B cell (primary cell): ENCODE data around the gene BNIP3. TPM values are rescaled to one million over a fixed set of nuclear protein-coding genes. Genes with fewer than 3 reads are reported as not detected.
A peak's percentile ranks its signal among the peaks of the same experiment; 100 is the strongest.

ENCODE experiments used
- ATAC-seq: fragments of 200-7000 bp; cut with Tn5 transposase; one replicate; pipeline ENCODE4 v1.10.0; 2021; ENCODE audit warnings: low read depth, mild to moderate bottlenecking, moderate number of reproducible peaks, moderate library complexity
- CTCF ChIA-PET: fragments of 350-600 bp; sonication (Branson Sonifier 250); formaldehyde crosslinking; loops from one replicate; lab custom pipeline; 2021; ENCODE audit warnings: antibody characterized with exemption, inconsistent platforms; lab: Charles Lee
- POLR2A ChIA-PET: fragments of 350-600 bp; sonication (Branson Sonifier 250); formaldehyde crosslinking; loops from one replicate; lab custom pipeline; 2021; ENCODE audit warnings: antibody characterized with exemption; lab: Charles Lee
- DNase-seq: peaks from one replicate; pipeline ENCODE4 v3.0.0; 2013
- H2AFZ ChIP-seq: 2 replicates; pipeline ENCODE4 v1.6.1; 2012; ENCODE audit warnings: mild to moderate bottlenecking, low read depth, low read length; ENCODE audit not compliant: insufficient read depth, poor library complexity, severe bottlenecking
- H3K27ac ChIP-seq, 2 donors: 1 replicate in 1 of 2; 2 replicates in 1 of 2; pipeline ENCODE4 v1.5.1; 2012 to 2013; ENCODE audit warnings: low read length in 2 of 2, mild to moderate bottlenecking in 2 of 2, moderate library complexity in 1 of 2
- H3K27me3 ChIP-seq, 4 experiments: fragments of 200-600 bp in 1 of 4; sonication (generic) in 1 of 4; replicated peaks in 1 of 4; 1 replicate in 2 of 4; 2 replicates in 2 of 4; pipeline versions ENCODE4 v1.6.1 to v1.7.0; 2013 to 2016; ENCODE audit warnings: low read length in 3 of 4, mild to moderate bottlenecking in 2 of 4, mixed read lengths in 1 of 4, moderate library complexity in 1 of 4; ENCODE audit not compliant: insufficient read depth in 4 of 4, control insufficient read depth in 3 of 4; ENCODE audit errors: control extremely low read depth in 1 of 4
- H3K36me3 ChIP-seq, 2 experiments: replicated peaks in 1 of 2; 1 replicate in 1 of 2; 2 replicates in 1 of 2; pipeline versions ENCODE4 v1.6.1 to v1.7.1; 2013; ENCODE audit warnings: low read length in 1 of 2; ENCODE audit not compliant: insufficient read depth in 2 of 2, control insufficient read depth in 1 of 2; ENCODE audit errors: control extremely low read depth in 1 of 2, extremely low read depth in 1 of 2
- H3K4me1 ChIP-seq, 2 donors: fragments of 200-600 bp in 1 of 2; sonication (generic) in 1 of 2; 1 replicate in 1 of 2; 2 replicates in 1 of 2; pipeline versions ENCODE4 v1.5.1 to v1.6.1; 2013 to 2017; ENCODE audit warnings: low read length in 2 of 2; ENCODE audit not compliant: control insufficient read depth in 2 of 2, insufficient read depth in 2 of 2
- H3K4me2 ChIP-seq: replicated peaks from 2 replicates; pipeline ENCODE3; 2012; ENCODE audit warnings: mild to moderate bottlenecking, low read depth, low read length; ENCODE audit not compliant: poor library complexity, severe bottlenecking
- H3K4me3 ChIP-seq, 5 experiments: fragments of 200-600 bp in 1 of 5; sonication (generic) in 1 of 5; 1 replicate in 3 of 5; 2 replicates in 2 of 5; pipeline versions ENCODE4 v1.5.1 to v1.7.0; 2011 to 2016; ENCODE audit warnings: low read length in 4 of 5, mild to moderate bottlenecking in 4 of 5, low read depth in 2 of 5, control low read depth in 1 of 5, moderate library complexity in 1 of 5; ENCODE audit not compliant: insufficient read depth in 1 of 5; ENCODE audit errors: control extremely low read depth in 1 of 5, extremely low read depth in 1 of 5
- H3K79me2 ChIP-seq: fragments of 200-600 bp; sonication (generic); one replicate; pipeline ENCODE4 v1.6.0; 2016; ENCODE audit warnings: low read length; ENCODE audit not compliant: control insufficient read depth, insufficient read depth
- H3K9ac ChIP-seq: fragments of 200-600 bp; sonication (generic); 2 replicates; pipeline ENCODE4 v1.6.1; 2017; ENCODE audit warnings: mild to moderate bottlenecking, low read length, moderate library complexity
- H3K9me3 ChIP-seq, 3 donors: one replicate each; pipeline versions ENCODE4 v1.6.1 to v1.7.1; 2013; ENCODE audit warnings: low read length in 2 of 3; ENCODE audit not compliant: control insufficient read depth in 2 of 3, insufficient read depth in 1 of 3; ENCODE audit errors: control extremely low read depth in 1 of 3
- H4K20me1 ChIP-seq: 2 replicates; pipeline ENCODE4 v1.6.0; 2012; ENCODE audit warnings: mild to moderate bottlenecking, low read length; ENCODE audit not compliant: insufficient read depth, control insufficient read depth, poor library complexity, severe bottlenecking
- H3K27ac Mint-ChIP-seq: one replicate; pipeline ENCODE4 v1.8.0; 2021; ENCODE audit warnings: mixed read lengths
- H3K27me3 Mint-ChIP-seq: one replicate; pipeline ENCODE4 v1.8.0; 2021; ENCODE audit warnings: mixed read lengths
- H3K4me1 Mint-ChIP-seq: one replicate; pipeline ENCODE4 v1.8.0; 2021; ENCODE audit warnings: mixed read lengths
- H3K4me3 Mint-ChIP-seq: one replicate; pipeline ENCODE4 v1.8.0; 2021; ENCODE audit warnings: mixed read lengths
- H3K9me3 Mint-ChIP-seq: one replicate; pipeline ENCODE4 v1.8.0; 2022; ENCODE audit warnings: mixed read lengths; ENCODE audit not compliant: insufficient read depth
- CTCF ChIP-seq: fragments of 200-600 bp; IDR thresholded peaks from one replicate; pipeline ENCODE4 v1.8.0; 2022; ENCODE audit warnings: antibody characterized with exemption, mild to moderate bottlenecking
- EZH2 ChIP-seq: IDR thresholded peaks from 2 replicates; pipeline ENCODE4 v1.6.1; 2012; ENCODE audit warnings: borderline replicate concordance, low read depth, mild to moderate bottlenecking, moderate library complexity, low read length; ENCODE audit not compliant: insufficient read depth, poor library complexity, severe bottlenecking
- WGBS: methylation state at CpG from one replicate; pipeline ENCODE4 v1.1.5; 2013; ENCODE audit warnings: missing lambda C conversion rate; ENCODE audit not compliant: insufficient coverage; 5-methylcytosine and 5-hydroxymethylcytosine counted together
- intact Hi-C: fragments of 100-400 bp; cut with micrococcal nuclease; formaldehyde crosslinking; loops from one replicate; pipeline ENCODE4 v1.10.0; 2022
- polyA plus RNA-seq: library from polyadenylated mRNA; depleted of rRNA; stranded (reverse); fragments of >200 nt; gene quantifications from 2 replicates; pipeline ENCODE4 v1.2.3, GENCODE V29; 2012
- total RNA-seq, 2 donors: library from RNA; stranded (reverse); fragments of 120-200 nt in 1 of 2; gene quantifications; 1 replicate in 1 of 2; 2 replicates in 1 of 2; pipeline versions ENCODE4 v1.2.3 to v1.2.4, GENCODE V29; 2013 to 2022

Gene BNIP3
- total and polyA plus RNA-seq, 2 donors (not counting 1 experiment from before 2014, with no cell fraction given) = 7.1 to 10.9 TPM

- H3K27me3 ChIP-seq = no peaks in the 10 kb centered on the region
- H4K20me1 ChIP-seq = peaks cover 87% of the 10 kb centered on the region
- Mint-ChIP-seq H3K9me3 (peaks cover 4% of the 10 kb centered on the region), H3K27ac (no peak overlapping the region), H3K27me3 (no peaks in the 10 kb centered on the region), H3K4me1 (peaks cover 76% of the 10 kb centered on the region), H3K4me3 (no peak overlapping the region)
- intact Hi-C loops = no loop called here
- H3K9me3 ChIP-seq = peaks cover 0 to 18% (median 10%) of the 10 kb centered on the region in 3 donors
- H3K9ac ChIP-seq = no peak overlapping the region
- H3K4me1 ChIP-seq = peaks cover 19 to 24% of the 10 kb centered on the region in 2 donors
- WGBS = 100% methylated on average over 1 of the region's 9 CpGs
- H3K36me3 ChIP-seq = peaks cover 0 to 4% of the 10 kb centered on the region in 2 experiments
- ChIA-PET CTCF (no interaction called here), POLR2A (no interaction called here)
- H3K27ac ChIP-seq = no peak overlapping the region
- DNase-seq (no peak), ATAC-seq (no peak)
- TF ChIP-seq CTCF (no peak), EZH2 (no peak)
- peaks cover 91% of the 10 kb centered on the region for H3K79me2 ChIP-seq
- no peak overlapping the region for H2AFZ ChIP-seq
- no peak overlapping the region for H3K4me3 ChIP-seq
- no peak overlapping the region for H3K4me2 ChIP-seq
Measured at GRCh38 chr10:131925716-131926115, 56.0 kb downstream of the BNIP3 start.

DNA sequence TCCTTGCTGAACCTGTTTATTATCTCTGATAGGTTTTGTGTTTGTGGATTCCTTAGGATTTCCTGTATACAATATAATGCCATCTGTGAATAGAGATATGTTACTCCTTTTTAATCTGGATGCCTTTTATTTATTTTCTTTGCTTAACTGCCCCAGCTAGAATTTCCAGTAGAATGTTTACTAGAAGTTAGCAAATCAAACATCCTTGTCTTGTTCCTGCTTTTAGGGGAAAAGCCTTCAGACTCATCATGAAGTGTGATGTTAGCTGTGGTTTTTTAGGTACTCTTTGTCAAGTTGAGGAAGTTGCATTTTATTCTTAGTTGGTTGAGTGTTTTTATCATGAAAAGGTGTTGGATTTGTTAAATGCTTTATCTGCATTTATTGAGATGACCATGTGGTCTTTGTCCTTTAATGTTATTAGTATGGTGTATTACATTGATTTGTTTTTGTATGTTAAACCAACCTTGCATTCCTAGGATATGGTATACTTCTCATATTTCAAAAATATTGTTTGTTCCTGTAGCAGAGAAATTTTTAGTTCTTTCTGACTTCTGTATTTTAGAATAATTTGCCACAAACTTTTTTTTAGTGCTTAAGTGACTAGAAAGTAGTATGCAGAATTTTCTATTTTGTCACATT, 56.6 kb downstream of the BNIP3 start:
- Mint-ChIP-seq H3K4me3 (no peak overlapping the region), H3K9me3 (peaks cover 4% of the 10 kb centered on the region), H3K27me3 (no peaks in the 10 kb centered on the region), H3K4me1 (peaks cover 76% of the 10 kb centered on the region), H3K27ac (peak overlapping the region; percentile 37)
- POLR2A ChIA-PET = no interaction called here
- CTCF ChIA-PET = no interaction called here
- H3K9me3 ChIP-seq = peaks cover 0 to 18% (median 10%) of the 10 kb centered on the region in 3 donors
- no peak overlapping the region for H3K27ac ChIP-seq
- peaks cover 0 to 4% of the 10 kb centered on the region in 2 experiments for H3K36me3 ChIP-seq
- peaks cover 87% of the 10 kb centered on the region for H4K20me1 ChIP-seq
- H2AFZ ChIP-seq = no peak overlapping the region
- no peaks in the 10 kb centered on the region for H3K27me3 ChIP-seq
- no peak overlapping the region for H3K4me3 ChIP-seq
- no peak overlapping the region for H3K4me2 ChIP-seq
- H3K9ac ChIP-seq = no peak overlapping the region
- intact Hi-C loops = no loop called here
- peaks cover 19 to 24% of the 10 kb centered on the region in 2 donors for H3K4me1 ChIP-seq
- ATAC-seq (no peak), DNase-seq (no peak)
- TF ChIP-seq EZH2 (no peak), CTCF (no peak)
- H3K79me2 ChIP-seq = peaks cover 91% of the 10 kb centered on the region
